ENCODE data around the gene CNKSR3. TPM values are rescaled to one million over a fixed set of nuclear protein-coding genes. Genes with fewer than 3 reads are reported as not detected.

Gene CNKSR3
- polyA plus RNA-seq, 3 donors = not detected

- Mint-ChIP-seq H3K4me1 (peaks cover 24% of the 10 kb centered on the region), H3K4me3 (no peak overlapping the region)
Observed at GRCh38 chr6:154512201-154512600, 1.7 kb upstream of the CNKSR3 start.

GRCh38 chr6:154511791-154512190, 1.3 kb upstream of the CNKSR3 start:
- Histone ChIP-seq H3K4me2 (replicated peaks; ENCODE audit: extremely low read depth, low read length, poor library complexity, severe bottlenecking) (no peak overlapping the region), H4K20me1 (ENCODE audit: insufficient read depth, low read length) (no peaks in the 10 kb centered on the region)

More at GRCh38 chr6:154512201-154512600, 1.7 kb upstream of the CNKSR3 start:
- WGBS (ENCODE audit: insufficient coverage) = no CpG with 5 or more reads among the region's 1 CpG
- Mint-ChIP-seq H3K27ac (no peak overlapping the region), H3K9me3 (peaks cover 0 to 9% (median 2%) of the 10 kb centered on the region in 7 donors), H3K27me3 (ENCODE audit: low read depth in 3 of 3) (peaks cover 24 to 45% (median 28%) of the 10 kb centered on the region in 3 donors), H3K36me3 (no peaks in the 10 kb centered on the region)
- Histone ChIP-seq H3K9ac (ENCODE audit: insufficient read depth, low read length, poor library complexity, severe bottlenecking) (no peak overlapping the region), H3K4me3 (replicated peaks in 1 of 3; ENCODE audit: low read depth in 2 of 3, low read length in 3 of 3) (no peak overlapping the region), H3K4me1 (ENCODE audit: control insufficient read depth in 1 of 2, insufficient read depth in 2 of 2, low read length in 2 of 2) (peaks cover 13 to 22% of the 10 kb centered on the region in 2 donors), H3K27ac (ENCODE audit: low read depth in 1 of 2, low read length in 2 of 2) (no peak overlapping the region), H4K20me1 (ENCODE audit: insufficient read depth, low read length) (no peaks in the 10 kb centered on the region), H2AFZ (ENCODE audit: insufficient read depth, low read depth, low read length, poor library complexity, severe bottlenecking) (no peak overlapping the region), H3K36me3 (replicated peaks in 1 of 2; ENCODE audit: control insufficient read depth in 1 of 2, insufficient read depth in 2 of 2, low read length in 2 of 2) (no peaks in the 10 kb centered on the region), H3K9me3 (replicated peaks in 1 of 2; ENCODE audit: control insufficient read depth in 1 of 2, insufficient read depth in 1 of 2, low read length in 2 of 2) (no peaks in the 10 kb centered on the region), H3K79me2 (ENCODE audit: insufficient read depth, low read length) (no peaks in the 10 kb centered on the region), H3K27me3 (ENCODE audit: control insufficient read depth in 2 of 2, insufficient read depth in 2 of 2, low read length in 2 of 2) (peaks cover 13 to 28% of the 10 kb centered on the region in 2 donors), H3K4me2 (replicated peaks; ENCODE audit: extremely low read depth, low read length, poor library complexity, severe bottlenecking) (no peak overlapping the region)
- intact Hi-C loops (cut with micrococcal nuclease) = no loop called here
- DNase-seq = no peak
- TF ChIP-seq CTCF (IDR thresholded peaks at IDR 0.05) = no peak

More at GRCh38 chr6:154511791-154512190, 1.3 kb upstream of the CNKSR3 start:
- Histone ChIP-seq H3K9me3 (replicated peaks in 1 of 2; ENCODE audit: control insufficient read depth in 1 of 2, insufficient read depth in 1 of 2, low read length in 2 of 2) (no peaks in the 10 kb centered on the region), H3K4me3 (replicated peaks in 1 of 3; ENCODE audit: low read depth in 2 of 3, low read length in 3 of 3) (no peak overlapping the region), H3K36me3 (replicated peaks in 1 of 2; ENCODE audit: control insufficient read depth in 1 of 2, insufficient read depth in 2 of 2, low read length in 2 of 2) (no peaks in the 10 kb centered on the region), H2AFZ (ENCODE audit: insufficient read depth, low read depth, low read length, poor library complexity, severe bottlenecking) (no peak overlapping the region), H3K27me3 (ENCODE audit: control insufficient read depth in 2 of 2, insufficient read depth in 2 of 2, low read length in 2 of 2) (peaks cover 13 to 28% of the 10 kb centered on the region in 2 donors), H3K9ac (ENCODE audit: insufficient read depth, low read length, poor library complexity, severe bottlenecking) (no peak overlapping the region), H3K79me2 (ENCODE audit: insufficient read depth, low read length) (no peaks in the 10 kb centered on the region), H3K27ac (ENCODE audit: low read depth in 1 of 2, low read length in 2 of 2) (no peak overlapping the region), H3K4me1 (ENCODE audit: control insufficient read depth in 1 of 2, insufficient read depth in 2 of 2, low read length in 2 of 2) (peaks cover 13 to 22% of the 10 kb centered on the region in 2 donors)
- no peaks in the 10 kb centered on the region for H3K36me3 Mint-ChIP-seq
- H3K9me3 Mint-ChIP-seq = peaks cover 0 to 9% (median 2%) of the 10 kb centered on the region in 7 donors
- WGBS (ENCODE audit: insufficient coverage) = 62% methylated on average over 3 of the region's 7 CpGs
- no peak for DNase-seq
- intact Hi-C loops (cut with micrococcal nuclease) = no loop called here
- peak overlapping the region in 1 of 2 donors; percentile 30 for H3K4me3 Mint-ChIP-seq
- H3K27me3 Mint-ChIP-seq (ENCODE audit: low read depth in 3 of 3) = peaks cover 24 to 45% (median 28%) of the 10 kb centered on the region in 3 donors
- peak overlapping the region in 1 of 7 donors; percentile 68 for H3K27ac Mint-ChIP-seq
- H3K4me1 Mint-ChIP-seq = peaks cover 24% of the 10 kb centered on the region
- TF ChIP-seq CTCF (IDR thresholded peaks at IDR 0.05) = no peak

All from CD14-positive monocyte (primary cell).